Astrocyte of the cerebellum (primary cell): ENCODE measurements around the gene LARGE2.

Experiments
- DNase-seq: peaks from one replicate; pipeline ENCODE4 v3.0.0-alpha.2; 2011; ENCODE audit warnings: low read depth
- H3K4me3 ChIP-seq: 2 replicates; pipeline ENCODE4 v1.5.1; 2011; ENCODE audit warnings: mild to moderate bottlenecking, low read depth, low read length, moderate library complexity
- in situ Hi-C: cut with HindIII; loops from 2 replicates; pipeline ENCODE4 v1.10.0; 2017; ENCODE audit warnings: low sequenced_read_pairs
- TF ChIP-seq, protein P1 (sequence below): IDR thresholded peaks from 2 replicates; pipeline ENCODE4 v1.5.1; 2012; ENCODE audit warnings: low read length, low read depth, moderate library complexity, mild to moderate bottlenecking; ENCODE audit errors: missing control alignments

The LARGE2 gene

GRCh38 chr11:45935349-45936064, 13.1 kb downstream of the LARGE2 start:
- DNase-seq = no peak
- TF ChIP-seq, protein P1, sequence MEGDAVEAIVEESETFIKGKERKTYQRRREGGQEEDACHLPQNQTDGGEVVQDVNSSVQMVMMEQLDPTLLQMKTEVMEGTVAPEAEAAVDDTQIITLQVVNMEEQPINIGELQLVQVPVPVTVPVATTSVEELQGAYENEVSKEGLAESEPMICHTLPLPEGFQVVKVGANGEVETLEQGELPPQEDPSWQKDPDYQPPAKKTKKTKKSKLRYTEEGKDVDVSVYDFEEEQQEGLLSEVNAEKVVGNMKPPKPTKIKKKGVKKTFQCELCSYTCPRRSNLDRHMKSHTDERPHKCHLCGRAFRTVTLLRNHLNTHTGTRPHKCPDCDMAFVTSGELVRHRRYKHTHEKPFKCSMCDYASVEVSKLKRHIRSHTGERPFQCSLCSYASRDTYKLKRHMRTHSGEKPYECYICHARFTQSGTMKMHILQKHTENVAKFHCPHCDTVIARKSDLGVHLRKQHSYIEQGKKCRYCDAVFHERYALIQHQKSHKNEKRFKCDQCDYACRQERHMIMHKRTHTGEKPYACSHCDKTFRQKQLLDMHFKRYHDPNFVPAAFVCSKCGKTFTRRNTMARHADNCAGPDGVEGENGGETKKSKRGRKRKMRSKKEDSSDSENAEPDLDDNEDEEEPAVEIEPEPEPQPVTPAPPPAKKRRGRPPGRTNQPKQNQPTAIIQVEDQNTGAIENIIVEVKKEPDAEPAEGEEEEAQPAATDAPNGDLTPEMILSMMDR = no peak
- in situ Hi-C loops = no loop called here
- H3K4me3 ChIP-seq = no peak overlapping the region

DNA sequence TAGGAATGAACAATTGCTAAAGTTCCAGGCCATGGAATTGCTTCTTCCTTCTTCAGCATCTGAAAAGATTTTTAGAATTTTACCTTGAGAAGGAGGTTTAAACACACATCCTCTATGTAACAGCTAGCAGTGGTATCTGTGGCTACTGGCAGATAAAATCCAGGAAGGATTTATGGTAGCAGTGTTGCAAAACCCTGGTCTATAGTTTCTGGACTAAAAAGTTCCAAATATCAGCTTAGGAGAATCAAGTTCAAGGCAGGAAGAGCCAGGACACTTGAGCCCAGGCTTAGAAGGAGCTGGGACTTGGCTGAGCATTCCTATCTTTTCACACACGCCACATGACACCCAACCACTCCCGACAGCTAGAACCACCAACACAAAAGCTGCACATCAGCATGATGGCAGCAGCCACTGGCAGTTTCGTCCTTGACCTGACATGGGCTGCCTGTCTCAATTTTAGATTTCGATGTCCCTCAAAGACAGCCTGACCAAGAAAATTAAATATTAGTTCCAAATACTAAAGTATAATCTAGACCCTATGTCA, 14.1 kb downstream of the LARGE2 start:
- no peak overlapping the region for H3K4me3 ChIP-seq
- in situ Hi-C loops = no loop called here
- TF ChIP-seq, protein P1 = no peak
- DNase-seq = no peak

- no peak for DNase-seq
- H3K4me3 ChIP-seq = no peak overlapping the region
- TF ChIP-seq, protein P1 = no peak
- in situ Hi-C loops = no loop called here
Observed at GRCh38 chr11:45937916-45938315, 15.5 kb downstream of the LARGE2 start.

DNA sequence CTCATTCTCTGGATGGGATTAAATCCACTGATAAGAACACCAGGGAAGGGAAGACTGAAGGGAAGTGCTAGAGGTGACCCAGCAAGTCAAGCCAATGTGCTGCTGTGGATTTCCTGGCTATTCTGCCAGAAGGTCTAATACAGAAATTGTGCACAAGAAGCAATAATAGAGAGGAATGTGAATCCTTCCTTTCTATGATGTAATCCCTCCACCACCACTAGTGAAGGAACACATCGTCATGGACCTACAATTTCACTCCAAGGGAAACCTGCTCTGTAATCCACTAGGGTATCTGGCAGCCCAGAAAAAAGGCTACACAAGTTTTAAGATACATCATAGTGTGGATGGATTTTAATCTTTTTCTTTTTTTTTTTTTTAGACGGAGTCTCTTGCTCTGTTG, 17.4 kb downstream of the LARGE2 start:
- TF ChIP-seq, protein P1 = no peak
- no peak overlapping the region for H3K4me3 ChIP-seq
- in situ Hi-C loops = no loop called here
- DNase-seq = no peak

DNA sequence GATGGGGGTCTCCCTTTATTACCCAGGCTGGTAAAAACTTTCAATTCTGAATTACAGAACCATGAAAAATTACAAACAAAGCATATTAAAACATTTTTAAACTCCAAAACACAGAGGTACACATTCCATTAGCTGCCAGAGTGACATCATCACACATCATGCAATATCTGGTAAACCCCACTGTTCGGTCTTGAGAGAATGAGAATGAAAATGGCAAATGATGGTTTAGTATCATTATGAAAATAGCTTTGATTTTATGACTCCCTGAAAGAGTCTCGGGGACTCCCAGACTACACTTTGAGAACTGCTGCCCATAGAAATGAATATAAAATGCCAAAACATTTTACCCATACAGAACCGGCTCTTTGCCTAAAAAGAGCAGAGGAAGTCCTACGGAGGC, 18.8 kb downstream of the LARGE2 start:
- TF ChIP-seq, protein P1 = no peak
- in situ Hi-C loops = no loop called here
- no peak overlapping the region for H3K4me3 ChIP-seq
- no peak for DNase-seq

DNA sequence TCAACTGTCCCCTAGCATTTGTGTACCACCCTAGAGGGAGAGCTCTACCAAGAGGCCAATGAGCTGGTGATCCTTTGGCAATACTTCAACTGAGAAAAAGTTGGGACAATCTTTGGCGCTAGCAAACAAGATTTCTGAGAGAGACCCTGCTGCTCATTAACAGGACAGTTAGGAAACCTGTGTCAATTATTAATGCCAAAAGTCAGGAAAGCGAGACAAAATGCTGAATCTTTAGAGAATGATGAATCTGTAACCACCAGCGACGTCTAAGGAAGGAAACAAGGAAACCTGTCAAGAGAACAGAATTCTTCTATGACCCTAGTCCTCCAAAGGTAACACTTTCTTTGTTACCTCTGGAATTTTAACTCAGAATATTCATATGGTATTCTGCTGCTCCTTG, 19.9 kb downstream of the LARGE2 start:
- no peak overlapping the region for H3K4me3 ChIP-seq
- in situ Hi-C loops = no loop called here
- no peak for DNase-seq

More for the DNA sequence above, 19.9 kb downstream of the LARGE2 start:
- TF ChIP-seq, protein P1 = no peak
